ENCODE measurements around the gene PHACTR1. TPM values are rescaled to one million over a fixed set of nuclear protein-coding genes. Genes with fewer than 3 reads are reported as not detected.

Gene PHACTR1
- total and polyA plus RNA-seq, 8 donors: 0.46 to 17.4 (median 6.4) TPM; not detected in 1

GRCh38 chr6:13288481-13288880 is 571.9 kb downstream of the PHACTR1 start:
- 85 to 98% (median 90%) methylated on average over 9 of the region's 9 CpGs for WGBS, 5 donors
- no peak for DNase-seq
- intact Hi-C loops (cut with DNase I; ENCODE audit: low total_unique reads): no loop called here

GRCh38 chr6:13288969-13289391 is 572.4 kb downstream of the PHACTR1 start:
- H3K9me3 ChIP-seq: peaks cover 0 to 14% (median 10%) of the 10 kb centered on the region in 4 donors
- TF ChIP-seq POLR2AphosphoS5 (IDR thresholded peaks at IDR 0.05): no peak
- no peak for TF ChIP-seq POLR2A (IDR thresholded peaks at IDR 0.05)
- TF ChIP-seq CTCF (IDR thresholded peaks at IDR 0.05): no peak
- TF ChIP-seq EP300 (IDR thresholded peaks at IDR 0.05): no peak
- intact Hi-C loops (cut with DNase I; ENCODE audit: low total_unique reads): no loop called here
- peaks cover 19 to 79% (median 57%) of the 10 kb centered on the region in 4 donors for H3K36me3 ChIP-seq
- H3K27me3 ChIP-seq: no peaks in the 10 kb centered on the region
- WGBS, 5 donors: 88 to 98% (median 90%) methylated on average over 13 of the region's 13 CpGs
- H3K4me3 ChIP-seq: no peak overlapping the region
- H3K27ac ChIP-seq: no peak overlapping the region
- DNase-seq: no peak
- H3K4me1 ChIP-seq: no peaks in the 10 kb centered on the region

More at GRCh38 chr6:13288481-13288880, 571.9 kb downstream of the PHACTR1 start:
- Histone ChIP-seq H3K4me1 (no peaks in the 10 kb centered on the region), H3K4me3 (no peak overlapping the region), H3K36me3 (peaks cover 16 to 79% (median 56%) of the 10 kb centered on the region in 4 donors), H3K9me3 (peaks cover 0 to 14% (median 10%) of the 10 kb centered on the region in 4 donors), H3K27me3 (no peaks in the 10 kb centered on the region), H3K27ac (no peak overlapping the region)
- TF ChIP-seq POLR2AphosphoS5 (IDR thresholded peaks at IDR 0.05) (no peak), EP300 (IDR thresholded peaks at IDR 0.05) (no peak), CTCF (IDR thresholded peaks at IDR 0.05) (no peak), POLR2A (IDR thresholded peaks at IDR 0.05) (no peak)

GRCh38 chr6:13289789-13290318 is 573.3 kb downstream of the PHACTR1 start:
- no peak overlapping the region for H3K27ac ChIP-seq
- peaks cover 0 to 14% (median 10%) of the 10 kb centered on the region in 4 donors for H3K9me3 ChIP-seq
- WGBS, 5 donors: 55 to 73% (median 68%) methylated on average over 9 of the region's 9 CpGs
- DNase-seq: peak in 1 of 2 donors; percentile 43
- H3K4me3 ChIP-seq: no peak overlapping the region
- TF ChIP-seq POLR2AphosphoS5 (IDR thresholded peaks at IDR 0.05): no peak
- no peak for TF ChIP-seq CTCF (IDR thresholded peaks at IDR 0.05)
- TF ChIP-seq EP300 (IDR thresholded peaks at IDR 0.05): no peak
- TF ChIP-seq POLR2A (IDR thresholded peaks at IDR 0.05): no peak
- no peaks in the 10 kb centered on the region for H3K27me3 ChIP-seq
- H3K36me3 ChIP-seq: peaks cover 24 to 81% (median 62%) of the 10 kb centered on the region in 4 donors
- intact Hi-C loops (cut with DNase I; ENCODE audit: low total_unique reads): no loop called here
- H3K4me1 ChIP-seq: no peaks in the 10 kb centered on the region

GRCh38 chr6:13290335-13290734 is 573.8 kb downstream of the PHACTR1 start:
- WGBS, 5 donors: 91 to 99% (median 98%) methylated on average over 2 of the region's 2 CpGs
- no peaks in the 10 kb centered on the region for H3K27me3 ChIP-seq
- peaks cover 24 to 81% (median 64%) of the 10 kb centered on the region in 4 donors for H3K36me3 ChIP-seq
- no peak overlapping the region for H3K4me3 ChIP-seq
- H3K9me3 ChIP-seq: peaks cover 0 to 14% (median 10%) of the 10 kb centered on the region in 4 donors
- H3K4me1 ChIP-seq: no peaks in the 10 kb centered on the region
- no peak overlapping the region for H3K27ac ChIP-seq
- no peak for DNase-seq
- TF ChIP-seq POLR2AphosphoS5 (IDR thresholded peaks at IDR 0.05) (no peak), EP300 (IDR thresholded peaks at IDR 0.05) (no peak), POLR2A (IDR thresholded peaks at IDR 0.05) (no peak), CTCF (IDR thresholded peaks at IDR 0.05) (no peak)
- intact Hi-C loops (cut with DNase I; ENCODE audit: low total_unique reads): no loop called here

Data from stomach (tissue), 9 donors.